HCT116 (cell line): ENCODE measurements around the gene GOLGA1. TPM values are rescaled to one million over a fixed set of nuclear protein-coding genes. Genes with fewer than 3 reads are reported as not detected.

Source experiments
- ATAC-seq: fragments of 200-7000 bp; cut with Tn5 transposase; 2 replicates; pipeline ENCODE4 v1.9.1; 2020; ENCODE audit warnings: mild to moderate bottlenecking, moderate library complexity
- BruUV-seq: library from RNA; stranded (reverse); fragments of 400-500 nt; replicated peaks from 2 replicates; lab custom pipeline; 2021; lab: Mats Ljungman, UMichigan
- CTCF ChIA-PET: fragments of 300-600 bp; sonication (Branson Sonifier 250); formaldehyde crosslinking; loops from one replicate; lab custom pipeline; 2021; ENCODE audit warnings: antibody characterized with exemption; lab: Charles Lee
- POLR2A ChIA-PET: fragments of 300-600, 350-600 bp; sonication (Branson Sonifier 250); formaldehyde crosslinking; loops from one replicate; lab custom pipeline; 2021; ENCODE audit warnings: antibody characterized with exemption; lab: Charles Lee
- RAD21 ChIA-PET, 2 experiments: fragments of 300-600 bp; sonication (Branson Sonifier 250); formaldehyde crosslinking; loops; one replicate each; lab custom pipeline; 2023; ENCODE audit warnings: low total read pairs in 2 of 2; ENCODE audit not compliant: uncharacterized antibody in 2 of 2, unreplicated experiment in 2 of 2, low non-redundant PET in 1 of 2; lab: Charles Lee
- DNase-seq: peaks from one replicate; pipeline ENCODE4 v3.0.0-alpha.2; 2010; ENCODE audit warnings: low read depth, low spot score
- H2AFZ ChIP-seq: fragments of 200-600 bp; shearing (Covaris generic), sonication (generic); 2 replicates; pipeline ENCODE4 v1.6.1; 2017; ENCODE audit warnings: low read depth, mixed run types, mixed read lengths, antibody characterized with exemption, low read length; ENCODE audit not compliant: poor library complexity, severe bottlenecking
- H3K27ac ChIP-seq: 2 replicates; pipeline ENCODE4 v1.5.1; 2012; ENCODE audit warnings: low read depth, low read length
- H3K27me3 ChIP-seq: fragments of 200-600 bp; sonication (generic); 2 replicates; pipeline ENCODE4 v1.6.1; 2016; ENCODE audit warnings: mixed run types, low read length, mixed read lengths; ENCODE audit not compliant: insufficient read depth
- H3K36me3 ChIP-seq, 2 experiments: fragments of 200-500 bp in 1 of 2; fragments of 200-600 bp in 1 of 2; sonication (Bioruptor generic) in 1 of 2; sonication (generic) in 1 of 2; 2 replicates each; pipeline versions ENCODE4 v1.5.1 to v1.6.1; 2014 to 2016; ENCODE audit warnings: low read length in 2 of 2, inconsistent platforms in 1 of 2, mixed read lengths in 1 of 2, mixed run types in 1 of 2; ENCODE audit not compliant: insufficient read depth in 2 of 2, control insufficient read depth in 1 of 2
- H3K4me1 ChIP-seq, 2 experiments: fragments of 200-600 bp in 1 of 2; sonication (generic) in 1 of 2; 2 replicates each; pipeline versions ENCODE4 v1.5.1 to v1.6.1; 2012 to 2017; ENCODE audit warnings: low read length in 2 of 2, inconsistent platforms in 1 of 2, mild to moderate bottlenecking in 1 of 2, mixed read lengths in 1 of 2, mixed run types in 1 of 2, moderate library complexity in 1 of 2; ENCODE audit not compliant: insufficient read depth in 2 of 2, control insufficient read depth in 1 of 2
- H3K4me2 ChIP-seq: fragments of 200-600 bp; sonication (generic); 2 replicates; pipeline ENCODE4 v1.6.1; 2017; ENCODE audit warnings: mixed run types, low read length, mixed read lengths
- H3K4me3 ChIP-seq, 2 experiments: fragments of 200-600 bp in 1 of 2; sonication (generic) in 1 of 2; replicated peaks in 1 of 2; 2 replicates each; pipeline ENCODE4 v1.5.1; 2011 to 2016; ENCODE audit warnings: low read length in 2 of 2, control low read depth in 1 of 2, low read depth in 1 of 2, mild to moderate bottlenecking in 1 of 2, mixed read lengths in 1 of 2, mixed run types in 1 of 2
- H3K79me2 ChIP-seq: fragments of 200-600 bp; sonication (generic); 2 replicates; pipeline ENCODE4 v1.6.1; 2017; ENCODE audit warnings: mild to moderate bottlenecking, mixed run types, low read length, moderate library complexity, mixed read lengths; ENCODE audit not compliant: insufficient read depth
- H3K9ac ChIP-seq: fragments of 200-600 bp; sonication (generic); 2 replicates; pipeline ENCODE4 v1.6.1; 2016; ENCODE audit warnings: low read length, mixed read lengths
- H3K9me2 ChIP-seq: fragments of 200-600 bp; sonication (generic), shearing (Covaris generic); 2 replicates; pipeline ENCODE4 v1.6.1; 2017; ENCODE audit warnings: mixed run types, mild to moderate bottlenecking, moderate library complexity; ENCODE audit not compliant: insufficient read depth
- H3K9me3 ChIP-seq, 2 experiments: fragments of 200-500 bp in 1 of 2; fragments of 200-600 bp in 1 of 2; sonication (Bioruptor generic) in 1 of 2; sonication (generic) in 1 of 2; 2 replicates each; pipeline ENCODE4 v1.6.1; 2014 to 2017; ENCODE audit warnings: low read length in 2 of 2, mixed read lengths in 2 of 2, inconsistent platforms in 1 of 2, low read depth in 1 of 2, mild to moderate bottlenecking in 1 of 2, mixed run types in 1 of 2, moderate library complexity in 1 of 2; ENCODE audit not compliant: control insufficient read depth in 1 of 2, insufficient read depth in 1 of 2
- H4K20me1 ChIP-seq: fragments of 200-600 bp; sonication (generic), shearing (Covaris generic); 2 replicates; pipeline ENCODE4 v1.6.1; 2017; ENCODE audit warnings: mixed run types, mild to moderate bottlenecking, moderate library complexity; ENCODE audit not compliant: insufficient read depth
- EZH2phosphoT487 ChIP-seq: fragments of 200-600 bp; IDR thresholded peaks from 2 replicates; pipeline ENCODE4 v1.6.1; 2018; ENCODE audit warnings: antibody characterized with exemption, borderline replicate concordance
- POLR2A ChIP-seq: IDR thresholded peaks from 2 replicates; pipeline ENCODE4 v1.7.0; 2011; ENCODE audit warnings: borderline replicate concordance; ENCODE audit not compliant: insufficient read depth, insufficient read length; ENCODE audit errors: extremely low read depth
- intact Hi-C: fragments of 100-400 bp; cut with micrococcal nuclease; formaldehyde crosslinking; loops from 2 replicates; pipeline ENCODE4 v1.10.0; 2022
- total RNA-seq: library from RNA; stranded (reverse); gene quantifications from one replicate; pipeline ENCODE4 v1.2.1, GENCODE V29; 2021; ENCODE audit not compliant: unreplicated experiment
- TF ChIP-seq, protein P1 (sequence below), 3 experiments: fragments of 200-600 bp in 1 of 3; sonication (generic) in 1 of 3; IDR thresholded peaks in 2 of 3; conservative IDR thresholded peaks in 1 of 3; 2 replicates each; pipeline ENCODE4 v1.5.1; 2012 to 2017; ENCODE audit warnings: low read depth in 2 of 3, low read length in 2 of 3, antibody characterized with exemption in 1 of 3, borderline replicate concordance in 1 of 3, control low read depth in 1 of 3, mild to moderate bottlenecking in 1 of 3, mixed read lengths in 1 of 3, mixed run types in 1 of 3, moderate library complexity in 1 of 3; ENCODE audit not compliant: insufficient read depth in 1 of 3

GOLGA1 gene
- total RNA-seq, 1 experiment from 2014 or later = 13.1 TPM

DNA sequence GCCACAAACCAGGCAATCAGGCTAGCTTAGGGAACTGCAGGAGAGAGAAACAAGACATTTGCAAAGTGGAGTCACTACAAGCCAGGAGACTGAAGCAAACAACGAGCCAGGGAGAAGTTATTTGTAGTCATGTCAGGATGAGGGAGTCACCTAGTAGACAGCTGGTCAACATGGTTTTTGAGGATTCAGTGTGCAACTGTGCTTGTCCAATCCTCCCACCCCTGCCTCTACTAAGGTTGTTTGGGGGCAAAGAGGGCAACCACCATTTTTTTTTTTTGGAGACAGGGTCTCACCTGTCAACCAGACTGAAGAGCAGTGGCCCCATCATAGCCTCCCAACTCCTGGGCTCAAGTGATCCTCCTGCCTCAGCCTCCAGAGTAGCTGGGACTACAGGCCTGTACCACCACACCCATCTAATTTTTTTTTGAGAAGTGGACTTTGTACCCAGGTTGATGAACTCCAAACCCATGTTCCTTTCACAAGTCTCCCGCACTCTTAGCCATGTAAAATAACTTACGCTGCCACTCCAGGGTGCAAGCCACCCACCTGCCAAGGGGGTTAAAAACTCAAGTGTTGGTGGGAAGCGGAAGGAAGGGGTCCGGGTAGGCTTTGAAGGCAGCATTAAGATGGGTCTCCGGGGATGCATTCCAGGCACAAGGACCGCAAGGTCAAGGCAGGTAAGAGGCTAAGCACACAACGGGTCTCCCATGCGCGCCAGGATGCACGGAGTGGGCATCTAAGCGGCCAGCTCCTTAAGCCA, 80.1 kb downstream of the GOLGA1 start:
- H3K4me2 ChIP-seq = peak overlapping the region; percentile 96
- no peaks in the 10 kb centered on the region for H3K27me3 ChIP-seq
- DNase-seq = no peak
- no peak for ATAC-seq
- POLR2A ChIA-PET = interaction anchor here (1.7 to 2.6 kb wide), 3 partner anchors 8 to 90 kb away, joined by 4 to 11 read pairs (median 7); partner anchors contain the start of genes NR6A1 and WDR38
- intact Hi-C loops = no loop called here
- H4K20me1 ChIP-seq = peaks cover 49% of the 10 kb centered on the region
- H3K79me2 ChIP-seq = peaks cover 43% of the 10 kb centered on the region
- no peak overlapping the region for H2AFZ ChIP-seq
- H3K36me3 ChIP-seq = peaks cover 33 to 46% of the 10 kb centered on the region in 2 experiments
- peaks cover 19 to 57% of the 10 kb centered on the region in 2 experiments for H3K4me1 ChIP-seq
- RAD21 ChIA-PET = no interaction called here
- TF ChIP-seq EZH2phosphoT487 = no peak
- TF ChIP-seq, protein P1, sequence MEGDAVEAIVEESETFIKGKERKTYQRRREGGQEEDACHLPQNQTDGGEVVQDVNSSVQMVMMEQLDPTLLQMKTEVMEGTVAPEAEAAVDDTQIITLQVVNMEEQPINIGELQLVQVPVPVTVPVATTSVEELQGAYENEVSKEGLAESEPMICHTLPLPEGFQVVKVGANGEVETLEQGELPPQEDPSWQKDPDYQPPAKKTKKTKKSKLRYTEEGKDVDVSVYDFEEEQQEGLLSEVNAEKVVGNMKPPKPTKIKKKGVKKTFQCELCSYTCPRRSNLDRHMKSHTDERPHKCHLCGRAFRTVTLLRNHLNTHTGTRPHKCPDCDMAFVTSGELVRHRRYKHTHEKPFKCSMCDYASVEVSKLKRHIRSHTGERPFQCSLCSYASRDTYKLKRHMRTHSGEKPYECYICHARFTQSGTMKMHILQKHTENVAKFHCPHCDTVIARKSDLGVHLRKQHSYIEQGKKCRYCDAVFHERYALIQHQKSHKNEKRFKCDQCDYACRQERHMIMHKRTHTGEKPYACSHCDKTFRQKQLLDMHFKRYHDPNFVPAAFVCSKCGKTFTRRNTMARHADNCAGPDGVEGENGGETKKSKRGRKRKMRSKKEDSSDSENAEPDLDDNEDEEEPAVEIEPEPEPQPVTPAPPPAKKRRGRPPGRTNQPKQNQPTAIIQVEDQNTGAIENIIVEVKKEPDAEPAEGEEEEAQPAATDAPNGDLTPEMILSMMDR (IDR thresholded peaks at IDR 0.05 in 2 of 3, conservative IDR thresholded peaks at IDR 0.05 in 1 of 3; ENCODE audit: borderline replicate concordance in 1 of 3, insufficient read depth in 1 of 3, low read depth in 2 of 3, low read length in 2 of 3) = no peak
- TF ChIP-seq POLR2A = no peak
- CTCF ChIA-PET = interaction anchor here (2.3 kb wide), 1 partner anchor 8 kb away, joined by 25 read pairs; the partner anchor contains the start of gene WDR38
- no peaks in the 10 kb centered on the region for H3K9me3 ChIP-seq
- peak overlapping the region; percentile 89 to 100 for H3K4me3 ChIP-seq
- H3K9me2 ChIP-seq = no peaks in the 10 kb centered on the region
- H3K27ac ChIP-seq = peak overlapping the region; percentile 96
- H3K9ac ChIP-seq = peak overlapping the region; percentile 92
- no TSS peak for BruUV-seq
